DND-41 (cell line): ENCODE data around the gene EIF4E1B.

ENCODE experiments used
- ATAC-seq: fragments of 200-7000 bp; cut with Tn5 transposase; 3 replicates; pipeline ENCODE4 v1.9.1; 2021; ENCODE audit warnings: low read depth; ENCODE audit not compliant: insufficient read depth
- DNase-seq: peaks from one replicate; pipeline ENCODE4 v3.0.0-alpha.2; 2020
- H2AFZ ChIP-seq: 2 replicates; pipeline ENCODE4 v1.6.0; 2012; ENCODE audit warnings: low read depth, low read length
- H3K27ac ChIP-seq: 2 replicates; pipeline ENCODE4 v1.5.1; 2012; ENCODE audit warnings: low read length, inconsistent platforms
- H3K27me3 ChIP-seq: fragments of 200-600 bp; sonication (generic); 2 replicates; pipeline ENCODE4 v1.6.0; 2012; ENCODE audit warnings: low read length, mild to moderate bottlenecking, inconsistent platforms; ENCODE audit not compliant: insufficient read depth, poor library complexity
- H3K36me3 ChIP-seq: 2 replicates; pipeline ENCODE4 v1.5.1; 2012; ENCODE audit warnings: low read length, inconsistent platforms; ENCODE audit not compliant: insufficient read depth
- H3K4me1 ChIP-seq: 2 replicates; pipeline ENCODE4 v1.5.1; 2012; ENCODE audit warnings: mild to moderate bottlenecking, low read length; ENCODE audit not compliant: insufficient read depth
- H3K4me2 ChIP-seq: 2 replicates; pipeline ENCODE4 v1.6.0; 2012; ENCODE audit warnings: mild to moderate bottlenecking, moderate library complexity, low read length, inconsistent platforms; ENCODE audit not compliant: insufficient read depth
- H3K4me3 ChIP-seq, 2 experiments: fragments of 200-600 bp in 1 of 2; shearing (Covaris generic) in 1 of 2; 2 replicates each; pipeline ENCODE4 v1.5.1; 2012 to 2016; ENCODE audit warnings: inconsistent platforms in 2 of 2, low read length in 2 of 2, mild to moderate bottlenecking in 2 of 2, low read depth in 1 of 2, moderate library complexity in 1 of 2
- H3K79me2 ChIP-seq: 2 replicates; pipeline ENCODE4 v1.6.0; 2012; ENCODE audit warnings: low read length, inconsistent platforms; ENCODE audit not compliant: insufficient read depth
- H3K9ac ChIP-seq: 2 replicates; pipeline ENCODE4 v1.6.0; 2012; ENCODE audit warnings: low read depth, mild to moderate bottlenecking, inconsistent platforms, low read length, moderate library complexity
- H3K9me3 ChIP-seq: 2 replicates; pipeline ENCODE4 v1.5.1; 2012; ENCODE audit warnings: low read length, moderate library complexity, mild to moderate bottlenecking, inconsistent platforms; ENCODE audit not compliant: insufficient read depth, severe bottlenecking
- H4K20me1 ChIP-seq: 2 replicates; pipeline ENCODE4 v1.6.0; 2012; ENCODE audit warnings: low read length; ENCODE audit not compliant: insufficient read depth
- EZH2 ChIP-seq: IDR thresholded peaks from 3 replicates; pipeline ENCODE4 v1.6.1; 2012; ENCODE audit warnings: borderline replicate concordance, low read depth, mild to moderate bottlenecking, moderate library complexity, low read length, inconsistent platforms; ENCODE audit not compliant: severe bottlenecking
- TF ChIP-seq, protein P1 (sequence below): IDR thresholded peaks from 2 replicates; pipeline ENCODE4 v1.5.1; 2012; ENCODE audit warnings: borderline replicate concordance, low read length, moderate library complexity, mild to moderate bottlenecking; ENCODE audit not compliant: poor library complexity, severe bottlenecking; ENCODE audit errors: extremely low read depth

Gene EIF4E1B

DNA sequence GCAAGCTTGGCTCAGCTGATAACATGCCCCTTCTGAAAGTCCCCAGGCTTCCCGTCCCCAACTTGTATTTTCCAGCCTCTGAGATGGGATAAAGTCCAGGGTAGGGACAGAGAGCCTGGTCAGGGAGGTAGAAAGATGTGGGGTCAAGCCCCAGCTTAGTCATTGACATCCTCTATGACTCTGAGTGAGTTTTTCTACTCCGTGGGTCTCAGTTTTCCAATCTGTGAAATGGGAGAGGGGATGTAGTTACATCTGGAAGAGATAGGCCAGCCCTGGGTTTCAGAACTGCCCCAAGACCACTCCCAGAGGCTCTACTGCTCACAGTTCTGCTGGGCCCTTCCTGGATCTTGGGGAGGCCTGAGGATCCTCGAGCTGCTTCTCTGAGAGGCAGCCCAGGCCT is 23.6 kb upstream of the EIF4E1B start:
- DNase-seq: no peak
- Histone ChIP-seq H3K36me3 (no peaks in the 10 kb centered on the region), H3K4me1 (no peaks in the 10 kb centered on the region), H3K9me3 (no peaks in the 10 kb centered on the region), H3K9ac (no peak overlapping the region), H4K20me1 (no peaks in the 10 kb centered on the region; the same call in 1 of the 2 replicates), H3K27ac (no peak overlapping the region), H3K4me2 (no peak overlapping the region), H2AFZ (no peak overlapping the region), H3K27me3 (peaks cover 16% of the 10 kb centered on the region), H3K4me3 (no peak overlapping the region), H3K79me2 (no peaks in the 10 kb centered on the region)
- no peak for ATAC-seq
- TF ChIP-seq EZH2: no peak
- TF ChIP-seq, protein P1, sequence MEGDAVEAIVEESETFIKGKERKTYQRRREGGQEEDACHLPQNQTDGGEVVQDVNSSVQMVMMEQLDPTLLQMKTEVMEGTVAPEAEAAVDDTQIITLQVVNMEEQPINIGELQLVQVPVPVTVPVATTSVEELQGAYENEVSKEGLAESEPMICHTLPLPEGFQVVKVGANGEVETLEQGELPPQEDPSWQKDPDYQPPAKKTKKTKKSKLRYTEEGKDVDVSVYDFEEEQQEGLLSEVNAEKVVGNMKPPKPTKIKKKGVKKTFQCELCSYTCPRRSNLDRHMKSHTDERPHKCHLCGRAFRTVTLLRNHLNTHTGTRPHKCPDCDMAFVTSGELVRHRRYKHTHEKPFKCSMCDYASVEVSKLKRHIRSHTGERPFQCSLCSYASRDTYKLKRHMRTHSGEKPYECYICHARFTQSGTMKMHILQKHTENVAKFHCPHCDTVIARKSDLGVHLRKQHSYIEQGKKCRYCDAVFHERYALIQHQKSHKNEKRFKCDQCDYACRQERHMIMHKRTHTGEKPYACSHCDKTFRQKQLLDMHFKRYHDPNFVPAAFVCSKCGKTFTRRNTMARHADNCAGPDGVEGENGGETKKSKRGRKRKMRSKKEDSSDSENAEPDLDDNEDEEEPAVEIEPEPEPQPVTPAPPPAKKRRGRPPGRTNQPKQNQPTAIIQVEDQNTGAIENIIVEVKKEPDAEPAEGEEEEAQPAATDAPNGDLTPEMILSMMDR: no peak

DNA sequence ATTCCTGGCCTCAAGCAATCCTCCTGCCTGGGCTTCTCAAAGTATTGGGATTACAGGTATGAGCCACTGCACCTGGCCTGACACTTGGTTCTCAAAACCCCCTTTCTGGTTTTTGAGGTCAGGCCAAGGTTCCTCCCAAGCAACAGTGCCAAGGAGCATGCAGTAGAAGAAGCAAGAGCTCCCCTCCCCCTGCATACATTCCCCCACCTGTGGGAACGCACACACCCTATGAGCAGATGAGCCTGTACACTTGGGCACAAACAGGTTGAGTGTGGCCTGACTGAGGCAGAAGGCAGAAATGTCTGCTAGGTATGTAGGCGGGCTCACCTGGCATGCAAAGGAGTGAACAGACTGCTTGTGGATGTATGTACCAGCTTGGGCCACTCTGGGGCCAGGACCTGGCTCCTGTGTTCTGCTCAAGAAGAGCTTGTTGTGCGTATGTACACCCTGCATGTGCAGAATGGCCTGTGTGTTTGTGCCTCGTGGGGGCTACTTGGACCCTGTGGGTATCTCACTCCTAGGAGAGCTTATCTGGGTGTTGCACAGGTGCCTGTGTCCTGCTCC is 22.3 kb upstream of the EIF4E1B start:
- H3K4me2 ChIP-seq: no peak overlapping the region

DNA sequence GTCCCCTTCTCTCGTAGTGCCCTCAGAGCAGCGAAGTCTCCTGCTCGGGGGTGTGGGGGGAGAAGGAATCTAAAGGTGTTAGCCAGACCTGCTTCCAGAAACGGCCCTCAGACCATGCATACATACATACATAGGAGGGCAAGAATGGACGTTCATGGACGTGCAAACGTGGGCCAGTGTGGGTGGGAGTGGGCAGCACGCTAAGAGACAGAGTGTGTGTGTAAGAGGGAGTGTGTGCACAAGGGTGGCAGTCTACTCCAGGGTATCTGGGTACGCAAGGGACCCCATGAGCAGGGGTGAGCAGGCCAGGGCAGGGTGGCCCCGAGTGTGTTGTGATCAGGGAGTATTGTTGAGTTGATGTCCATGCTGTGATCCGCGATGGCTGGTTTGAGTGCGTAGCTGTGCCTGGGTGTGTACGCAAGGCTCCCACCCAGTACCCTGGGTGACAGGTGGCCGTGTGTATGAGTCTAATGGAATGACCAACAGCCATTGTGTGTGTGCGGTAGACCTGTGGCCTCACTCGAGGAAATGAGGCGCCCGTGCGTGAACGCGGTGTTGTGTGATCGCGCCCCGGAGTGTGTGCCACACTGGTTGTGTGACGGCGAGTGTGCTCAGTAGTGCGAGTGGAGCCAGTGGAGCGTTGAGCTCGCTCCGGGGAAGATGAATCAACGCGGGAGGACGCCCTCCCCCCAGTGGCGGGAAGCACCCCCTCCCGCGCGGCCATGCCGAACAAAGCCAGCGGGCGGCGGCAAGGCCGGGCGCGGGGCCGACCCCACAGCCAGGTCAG is 21.3 kb upstream of the EIF4E1B start:
- no peaks in the 10 kb centered on the region for H3K4me1 ChIP-seq
- no peak overlapping the region for H3K4me2 ChIP-seq
- H2AFZ ChIP-seq: no peak overlapping the region
- no peak for DNase-seq
- H3K9ac ChIP-seq: no peak overlapping the region
- H3K36me3 ChIP-seq: no peaks in the 10 kb centered on the region
- H3K27ac ChIP-seq: no peak overlapping the region
- no peaks in the 10 kb centered on the region for H3K9me3 ChIP-seq
- no peak for ATAC-seq
- TF ChIP-seq, protein P1: no peak
- no peak for TF ChIP-seq EZH2
- H4K20me1 ChIP-seq: no peaks in the 10 kb centered on the region; the same call in 1 of the 2 replicates
- peaks cover 4% of the 10 kb centered on the region for H3K27me3 ChIP-seq
- no peaks in the 10 kb centered on the region for H3K79me2 ChIP-seq
- H3K4me3 ChIP-seq: no peak overlapping the region

More for the DNA sequence above, 22.3 kb upstream of the EIF4E1B start:
- H3K9ac ChIP-seq: no peak overlapping the region
- H3K36me3 ChIP-seq: no peaks in the 10 kb centered on the region
- no peak overlapping the region for H3K27ac ChIP-seq
- no peaks in the 10 kb centered on the region for H3K79me2 ChIP-seq
- ATAC-seq (no peak), DNase-seq (no peak)
- H4K20me1 ChIP-seq: no peaks in the 10 kb centered on the region; the same call in 1 of the 2 replicates
- H2AFZ ChIP-seq: no peak overlapping the region
- no peaks in the 10 kb centered on the region for H3K4me1 ChIP-seq
- no peaks in the 10 kb centered on the region for H3K9me3 ChIP-seq
- TF ChIP-seq, protein P1: no peak
- no peak for TF ChIP-seq EZH2
- no peak overlapping the region for H3K4me3 ChIP-seq
- peaks cover 4% of the 10 kb centered on the region for H3K27me3 ChIP-seq
